Ovary (tissue), 3 donors: ENCODE data around the gene FCRL6.

Experiments
- EP300 ChIP-seq: sonication (generic); formaldehyde crosslinking; IDR thresholded peaks from one replicate; pipeline ENCODE4 v1.6.1; 2017; ENCODE audit warnings: antibody characterized with exemption
- POLR2A ChIP-seq: fragments of 450-650 bp; IDR thresholded peaks from one replicate; pipeline ENCODE4 v1.6.1; 2017; ENCODE audit warnings: antibody characterized with exemption, mild to moderate bottlenecking, moderate library complexity
- TF ChIP-seq, protein P1 (sequence below), 3 donors: fragments of 450-650 bp in 2 of 3; fragments of 200-600 bp in 1 of 3; IDR thresholded peaks; one replicate each; pipeline versions ENCODE4 v1.5.1 to v1.8.0; 2016 to 2022; ENCODE audit warnings: antibody characterized with exemption in 3 of 3, mild to moderate bottlenecking in 1 of 3
- donor health status: DM: no; HTN: no; CAD: no.

DNA sequence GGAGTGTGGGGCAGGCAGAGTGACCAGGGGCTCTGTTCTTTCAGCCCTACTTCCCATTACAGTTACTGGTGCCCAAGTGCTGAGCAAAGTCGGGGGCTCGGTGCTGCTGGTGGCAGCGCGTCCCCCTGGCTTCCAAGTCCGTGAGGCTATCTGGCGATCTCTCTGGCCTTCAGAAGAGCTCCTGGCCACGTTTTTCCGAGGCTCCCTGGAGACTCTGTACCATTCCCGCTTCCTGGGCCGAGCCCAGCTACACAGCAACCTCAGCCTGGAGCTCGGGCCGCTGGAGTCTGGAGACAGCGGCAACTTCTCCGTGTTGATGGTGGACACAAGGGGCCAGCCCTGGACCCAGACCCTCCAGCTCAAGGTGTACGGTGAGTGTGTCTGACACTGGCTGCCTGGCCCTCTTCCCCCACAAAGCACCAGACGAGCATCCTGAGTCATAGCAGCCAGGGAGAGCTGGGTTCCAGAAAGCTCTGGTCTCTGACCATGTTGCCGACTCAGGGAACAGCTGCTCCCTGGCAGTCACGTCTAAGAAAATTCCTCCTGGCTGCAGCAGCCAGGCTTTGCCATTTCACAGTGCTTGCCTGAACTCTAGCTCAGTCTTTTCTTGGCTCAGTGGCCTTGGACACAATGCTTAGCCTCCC is 27.8 kb downstream of the FCRL6 start:
- TF ChIP-seq, protein P1, sequence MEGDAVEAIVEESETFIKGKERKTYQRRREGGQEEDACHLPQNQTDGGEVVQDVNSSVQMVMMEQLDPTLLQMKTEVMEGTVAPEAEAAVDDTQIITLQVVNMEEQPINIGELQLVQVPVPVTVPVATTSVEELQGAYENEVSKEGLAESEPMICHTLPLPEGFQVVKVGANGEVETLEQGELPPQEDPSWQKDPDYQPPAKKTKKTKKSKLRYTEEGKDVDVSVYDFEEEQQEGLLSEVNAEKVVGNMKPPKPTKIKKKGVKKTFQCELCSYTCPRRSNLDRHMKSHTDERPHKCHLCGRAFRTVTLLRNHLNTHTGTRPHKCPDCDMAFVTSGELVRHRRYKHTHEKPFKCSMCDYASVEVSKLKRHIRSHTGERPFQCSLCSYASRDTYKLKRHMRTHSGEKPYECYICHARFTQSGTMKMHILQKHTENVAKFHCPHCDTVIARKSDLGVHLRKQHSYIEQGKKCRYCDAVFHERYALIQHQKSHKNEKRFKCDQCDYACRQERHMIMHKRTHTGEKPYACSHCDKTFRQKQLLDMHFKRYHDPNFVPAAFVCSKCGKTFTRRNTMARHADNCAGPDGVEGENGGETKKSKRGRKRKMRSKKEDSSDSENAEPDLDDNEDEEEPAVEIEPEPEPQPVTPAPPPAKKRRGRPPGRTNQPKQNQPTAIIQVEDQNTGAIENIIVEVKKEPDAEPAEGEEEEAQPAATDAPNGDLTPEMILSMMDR (IDR thresholded peaks at IDR 0.05) = no peak
- TF ChIP-seq POLR2A = no peak
- TF ChIP-seq EP300 = no peak
